HG03097 (cell line): ENCODE measurements around the gene BCOR.

Experiments used
- ATAC-seq: cut with Tn5 transposase; IDR thresholded peaks from one replicate; pipeline ENCODE4 v1.9.1; 2021; ENCODE audit not compliant: unreplicated experiment, low FRiP score

Gene BCOR

DNA sequence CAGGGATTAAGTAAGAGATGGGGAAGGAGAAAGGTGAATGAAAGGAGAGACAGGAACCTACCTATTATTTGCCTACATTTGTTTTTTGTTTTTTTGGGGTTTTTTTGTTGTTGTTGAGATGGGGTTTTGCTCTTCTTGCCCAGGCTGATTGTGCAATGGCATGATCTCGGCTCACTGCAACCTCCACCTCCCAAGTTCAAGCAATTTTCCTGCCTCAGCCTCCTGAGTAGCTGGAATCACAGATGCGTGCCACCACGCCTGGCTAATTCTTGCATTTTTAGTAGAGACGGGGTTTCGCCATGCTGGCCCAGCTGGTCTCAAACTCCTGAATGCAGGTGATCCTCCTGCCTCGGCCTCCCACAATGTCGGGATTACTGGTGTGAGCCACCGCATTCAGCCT, 57.9 kb downstream of the BCOR start:
- ATAC-seq = no peak

DNA sequence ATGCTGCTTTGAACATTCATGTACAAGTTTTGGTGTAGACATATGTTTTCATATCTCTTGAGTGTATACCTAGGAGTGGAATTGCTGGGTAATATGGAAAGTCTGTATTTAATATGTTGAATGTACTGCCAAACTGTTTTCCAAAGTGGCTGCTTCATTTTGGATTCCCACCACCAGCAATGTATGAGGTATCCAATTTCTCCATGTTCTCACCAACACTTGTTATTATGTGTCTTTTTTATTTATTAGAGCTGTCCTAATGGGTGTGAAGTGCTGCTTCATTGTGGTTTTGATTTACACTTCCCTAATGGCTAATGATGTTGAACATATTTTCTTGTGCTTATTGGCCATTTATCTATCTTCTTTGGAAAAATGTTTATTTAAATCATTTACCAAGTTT, 60.4 kb downstream of the BCOR start:
- ATAC-seq = no peak

DNA sequence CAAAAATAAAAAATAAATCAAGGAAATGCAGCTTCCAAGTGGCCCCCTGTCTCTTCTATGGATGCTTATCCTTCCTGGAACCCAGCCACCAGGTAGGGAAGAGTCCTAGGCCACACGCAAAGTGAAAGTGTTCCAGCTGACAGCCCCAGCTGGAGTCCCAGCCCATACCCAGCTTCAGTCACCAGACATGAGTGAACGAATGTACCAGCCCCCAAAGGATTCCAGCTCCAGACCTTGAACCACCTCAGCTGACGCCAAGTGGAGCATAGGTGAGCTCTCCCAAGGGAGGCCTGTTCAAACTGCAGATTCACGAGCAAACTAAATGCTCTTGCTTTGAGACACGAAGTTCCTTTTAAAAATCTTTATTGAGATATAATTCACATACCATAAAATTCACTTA, 62.0 kb downstream of the BCOR start:
- ATAC-seq = no peak

DNA sequence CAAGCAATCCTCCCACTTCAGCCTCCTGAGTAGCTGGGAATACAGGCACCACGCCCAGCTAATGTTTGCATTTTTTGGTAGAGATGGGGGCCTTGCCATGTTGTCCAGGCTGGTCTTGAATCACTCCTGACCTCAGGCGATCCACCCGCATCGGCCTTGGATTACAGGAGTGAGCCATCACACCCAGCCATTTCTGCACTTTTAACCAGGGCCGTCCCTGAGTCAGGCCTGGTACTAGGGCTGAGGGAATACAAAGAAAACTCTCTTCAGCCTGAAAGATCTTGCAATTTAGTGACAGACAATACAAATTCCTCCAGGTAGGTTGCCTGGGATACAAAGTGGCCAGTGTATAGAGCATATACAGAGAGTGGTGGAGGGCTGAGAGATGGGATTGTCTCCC, 65.8 kb downstream of the BCOR start:
- no peak for ATAC-seq

DNA sequence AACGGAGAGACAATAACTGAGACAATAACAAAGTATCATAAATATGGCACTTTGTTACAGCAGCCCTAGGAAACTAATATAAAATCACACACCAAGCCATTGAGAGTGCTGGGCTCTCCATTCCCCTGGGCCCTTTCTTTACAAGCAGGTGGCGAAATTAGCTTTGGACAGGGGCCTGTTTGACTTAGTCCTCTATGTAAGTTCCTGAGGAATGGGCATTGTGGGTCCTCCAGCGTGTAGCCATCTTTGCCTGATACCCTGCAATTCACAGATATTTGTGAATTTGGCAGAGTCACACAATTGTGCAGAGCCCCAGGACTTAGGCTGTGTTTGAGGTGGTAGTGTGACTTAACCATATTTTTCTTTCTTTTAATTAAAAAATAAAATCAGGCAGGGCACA, 67.6 kb downstream of the BCOR start:
- no peak for ATAC-seq

DNA sequence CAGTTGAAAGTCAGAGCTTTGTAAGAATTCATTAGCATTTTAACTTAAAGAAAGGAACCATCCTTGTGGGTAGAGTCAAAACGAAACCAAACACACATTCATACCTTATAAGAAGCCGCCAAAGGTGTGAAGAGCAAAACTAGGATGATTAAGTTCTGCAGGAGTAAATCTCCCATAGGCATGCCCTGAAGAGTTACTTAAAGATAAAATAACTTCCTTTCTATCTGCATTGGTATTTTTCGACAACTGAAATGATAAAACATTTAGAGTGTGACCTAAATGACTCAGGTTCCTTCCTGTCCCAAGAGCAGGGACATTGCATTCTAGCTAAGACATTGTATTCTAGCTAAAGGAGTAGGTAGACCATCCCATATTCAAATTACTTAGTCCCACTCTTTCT, 75.3 kb downstream of the BCOR start:
- no peak for ATAC-seq

DNA sequence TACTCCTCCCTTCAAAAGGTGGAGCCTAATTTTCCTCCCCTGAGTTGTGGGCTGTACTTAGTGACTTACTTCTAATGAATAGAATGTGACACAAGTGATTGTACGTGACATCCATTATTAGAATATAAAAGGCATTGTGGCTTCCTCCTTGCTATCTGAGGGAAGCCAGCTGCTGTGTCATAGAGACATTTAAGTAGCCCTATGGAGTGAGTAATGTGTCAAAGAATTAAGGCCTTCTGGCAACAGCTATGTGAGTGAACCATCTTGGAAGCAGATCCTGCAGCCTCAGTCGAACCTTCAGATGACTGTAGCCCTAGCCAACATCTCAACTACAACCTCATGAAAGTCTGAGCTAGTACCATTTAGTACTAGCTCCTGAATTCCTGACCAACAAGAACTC, 76.1 kb downstream of the BCOR start:
- ATAC-seq = no peak

DNA sequence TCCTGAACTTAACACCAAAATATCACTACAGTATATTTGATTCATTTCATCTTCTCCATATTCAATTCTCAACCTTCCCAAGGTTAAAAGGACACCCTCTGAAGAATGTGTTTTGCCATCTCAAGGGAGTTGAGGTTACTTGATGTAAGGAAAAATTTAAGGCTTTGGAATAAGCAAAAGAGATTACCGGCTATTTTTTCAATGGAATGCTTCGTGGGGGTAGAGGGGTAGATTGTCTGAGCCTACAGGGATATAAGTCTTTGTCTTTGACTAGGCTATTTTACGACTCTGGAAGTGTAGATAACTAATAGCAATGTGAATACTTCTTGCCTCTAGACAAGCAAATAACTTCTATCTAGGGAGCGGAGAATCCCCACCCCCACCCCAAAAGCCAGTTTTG, 78.2 kb downstream of the BCOR start:
- ATAC-seq = no peak

DNA sequence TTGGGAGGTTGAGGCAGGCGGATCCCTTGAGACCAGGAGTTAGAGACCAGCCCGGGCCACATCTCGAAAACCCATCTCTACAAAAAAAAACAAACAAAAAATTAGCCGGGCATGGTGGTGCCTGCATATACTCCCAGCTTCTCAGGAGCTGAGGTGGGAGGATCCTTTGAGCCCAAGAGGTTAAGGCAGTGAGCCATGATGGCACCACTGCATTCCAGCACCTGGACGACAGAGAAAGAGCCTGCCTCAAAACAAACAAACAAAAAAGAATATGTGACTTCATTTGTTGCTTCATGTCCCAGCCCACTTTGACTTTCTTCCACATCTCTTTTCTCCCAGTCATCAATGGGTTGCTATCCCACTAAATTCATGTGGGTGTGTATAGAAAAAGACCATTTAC, 79.7 kb downstream of the BCOR start:
- no peak for ATAC-seq

DNA sequence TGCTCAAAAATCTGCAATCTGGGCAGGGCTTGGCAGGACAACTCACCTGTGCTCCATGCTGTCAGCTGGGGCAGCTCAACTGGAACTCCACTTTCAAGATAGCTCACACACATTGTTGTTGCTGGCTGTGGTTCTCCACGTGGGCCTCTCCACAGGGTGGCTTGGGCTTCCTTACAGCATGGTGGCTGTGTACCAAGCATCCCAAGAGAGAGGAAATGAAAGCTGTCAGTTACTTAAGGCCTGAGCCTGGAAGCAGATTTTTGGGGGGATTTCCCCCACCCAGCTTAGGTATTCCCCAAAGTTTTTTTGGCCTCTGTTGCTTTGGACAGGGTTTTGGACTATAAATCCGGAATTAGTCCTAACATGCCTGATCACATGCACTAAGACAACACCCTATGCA, 81.0 kb downstream of the BCOR start:
- no peak for ATAC-seq

DNA sequence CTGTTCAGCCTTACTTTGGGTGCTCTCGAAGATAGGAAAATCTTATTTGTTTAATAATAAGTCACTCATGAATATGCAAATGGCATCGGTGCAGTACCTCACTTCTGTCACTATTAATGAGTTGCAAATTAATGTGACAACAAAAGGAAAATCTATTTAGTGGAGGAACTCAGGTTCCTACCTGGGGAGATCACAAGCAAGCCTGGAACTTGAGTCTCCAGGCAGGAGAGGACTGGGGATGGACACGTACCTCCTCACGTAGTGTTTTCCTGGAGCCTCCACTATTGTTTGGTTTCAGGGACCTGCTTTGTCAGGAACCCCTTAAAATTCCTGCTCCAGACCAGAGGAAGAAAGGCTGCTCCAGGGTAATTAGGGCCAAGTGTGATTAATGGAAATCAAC, 82.1 kb downstream of the BCOR start:
- no peak for ATAC-seq

DNA sequence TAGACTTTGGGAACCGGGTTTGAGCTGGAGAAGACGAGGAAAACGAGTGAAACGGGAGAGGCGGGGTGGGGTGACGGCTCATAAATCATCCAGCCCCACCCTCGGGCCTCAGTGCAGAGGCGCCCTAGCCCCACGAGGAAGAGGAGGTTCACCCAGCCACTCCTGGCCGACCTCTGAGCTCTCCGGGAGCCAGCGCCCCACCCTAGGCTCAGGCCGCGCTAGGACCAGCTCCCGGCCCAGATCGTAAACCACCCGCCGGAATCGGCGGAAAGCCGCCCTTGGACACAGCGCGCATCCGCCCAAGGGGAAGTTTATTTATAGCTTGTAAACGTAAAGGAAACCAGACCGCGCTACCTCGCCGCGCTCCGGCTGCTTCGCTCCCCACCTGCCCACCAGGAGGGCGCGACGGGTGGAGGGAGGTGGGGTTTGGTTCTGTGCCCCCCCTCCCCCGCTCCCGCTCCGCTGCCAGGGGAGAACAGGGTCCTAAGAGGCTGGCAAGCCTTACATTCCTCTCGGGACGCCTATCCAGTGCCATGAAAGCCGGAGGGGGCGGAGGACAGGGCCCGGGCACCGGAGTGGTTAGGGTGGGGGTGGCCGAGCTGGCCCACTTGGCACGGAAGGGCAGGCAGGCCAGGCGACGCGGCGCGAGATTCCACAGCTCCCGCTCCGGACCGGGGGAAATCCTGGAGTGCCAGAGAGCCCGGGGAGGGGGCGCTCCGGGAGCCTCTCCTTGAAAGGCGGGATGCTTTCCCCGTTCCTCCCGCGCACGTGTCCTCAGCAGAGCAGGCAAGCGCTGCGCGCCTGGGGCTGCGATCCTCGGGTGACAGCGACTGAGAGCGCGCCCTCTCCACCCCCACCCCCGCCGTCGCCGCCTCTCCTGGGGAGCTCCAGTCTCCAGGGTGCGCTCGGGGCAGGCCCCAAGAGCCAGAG, 84.2 kb downstream of the BCOR start:
- peak; percentile 50 for ATAC-seq

DNA sequence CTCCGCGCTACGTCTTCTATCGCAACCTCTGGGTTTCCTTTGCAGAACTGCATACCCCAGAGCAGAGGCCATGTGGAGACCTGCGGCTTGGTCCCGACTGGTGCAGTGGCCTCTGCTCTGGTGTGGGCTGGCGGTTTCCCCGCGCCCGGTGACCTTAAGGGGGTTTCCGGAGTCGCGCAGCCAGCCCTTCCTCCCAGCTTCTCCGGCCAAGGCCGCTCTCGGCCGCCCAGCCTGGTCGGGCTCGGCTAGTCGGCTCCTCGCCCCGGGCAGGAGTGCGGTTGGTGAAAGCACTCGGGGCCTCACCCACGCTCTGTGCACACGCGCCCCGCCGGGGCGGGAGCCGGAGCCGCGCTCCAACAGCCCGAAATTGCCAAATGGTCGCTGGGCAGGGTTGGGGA, 84.9 kb downstream of the BCOR start:
- ATAC-seq = peak; percentile 25

DNA sequence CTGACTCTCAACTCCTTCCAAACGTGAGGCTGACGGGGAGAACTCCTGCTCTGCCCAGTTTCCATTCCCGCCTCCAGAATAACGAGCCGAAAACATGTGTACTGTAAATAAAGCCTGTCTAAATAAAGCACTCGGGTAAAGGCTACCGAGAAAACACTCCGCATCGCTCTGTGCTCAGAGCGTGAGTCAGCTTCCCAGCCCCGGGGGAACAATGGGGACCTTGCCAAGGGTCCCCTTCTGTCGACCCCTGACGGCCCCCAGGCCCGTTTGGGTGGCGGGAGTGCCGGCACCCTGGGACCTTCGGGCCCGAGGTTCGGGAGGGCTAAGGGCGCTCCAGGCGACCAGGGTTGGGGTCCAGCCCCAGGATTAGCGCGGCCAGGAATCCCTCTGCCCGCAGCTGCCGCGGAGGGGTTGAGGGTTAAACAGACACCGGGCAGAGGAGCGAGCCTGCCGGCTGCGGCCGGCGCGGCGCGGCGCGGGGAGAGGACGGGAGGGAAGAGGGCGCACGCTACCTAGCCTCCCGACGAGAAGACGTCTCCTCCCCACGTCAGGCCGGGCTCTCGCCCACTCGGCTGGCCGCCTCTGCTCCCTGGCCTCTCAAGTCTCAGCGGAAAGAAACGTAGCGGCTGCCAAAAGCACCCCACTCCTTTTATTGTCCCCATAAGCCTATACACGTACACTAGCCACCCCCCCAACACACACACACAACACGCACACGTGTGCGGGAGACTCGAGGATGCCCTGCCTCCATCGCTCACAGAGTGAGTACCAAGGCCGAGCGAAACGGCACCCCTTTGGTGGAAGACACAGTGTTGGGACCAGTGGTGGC, 85.5 kb downstream of the BCOR start:
- no peak for ATAC-seq

DNA sequence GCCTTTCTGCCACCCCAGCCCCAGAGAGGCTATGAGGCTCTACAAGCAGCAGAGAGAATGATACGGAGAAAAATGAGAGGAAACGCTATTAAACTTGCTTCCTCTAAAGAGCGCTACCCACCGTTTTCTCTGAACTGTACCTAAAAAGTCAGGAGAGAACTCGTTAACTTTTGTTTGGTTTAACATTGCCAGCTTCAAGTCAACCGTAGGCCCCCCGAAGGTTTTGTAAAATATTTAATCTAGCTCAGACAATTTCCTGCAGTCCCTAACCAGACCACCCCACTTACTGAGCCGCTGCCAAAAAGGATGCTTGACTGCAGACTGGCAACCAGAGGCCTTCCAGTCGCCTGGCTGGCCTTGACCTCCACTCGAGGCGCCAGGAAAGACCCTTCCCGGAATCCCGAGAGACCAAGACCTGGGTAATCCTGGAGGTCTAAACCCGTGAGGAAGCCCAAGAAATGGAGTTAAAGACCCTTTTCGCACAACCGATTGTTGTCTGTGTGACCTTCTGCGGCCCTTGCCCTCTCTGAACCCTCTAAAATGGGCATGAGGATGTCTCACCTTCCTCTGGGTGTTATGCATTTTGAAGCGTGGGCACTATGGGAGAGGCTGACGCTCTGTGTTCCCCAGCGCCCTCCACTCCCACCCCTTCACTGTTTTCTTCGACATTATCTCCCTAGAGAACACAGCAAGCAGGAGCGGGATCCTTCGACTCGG, 86.3 kb downstream of the BCOR start:
- ATAC-seq = no peak

DNA sequence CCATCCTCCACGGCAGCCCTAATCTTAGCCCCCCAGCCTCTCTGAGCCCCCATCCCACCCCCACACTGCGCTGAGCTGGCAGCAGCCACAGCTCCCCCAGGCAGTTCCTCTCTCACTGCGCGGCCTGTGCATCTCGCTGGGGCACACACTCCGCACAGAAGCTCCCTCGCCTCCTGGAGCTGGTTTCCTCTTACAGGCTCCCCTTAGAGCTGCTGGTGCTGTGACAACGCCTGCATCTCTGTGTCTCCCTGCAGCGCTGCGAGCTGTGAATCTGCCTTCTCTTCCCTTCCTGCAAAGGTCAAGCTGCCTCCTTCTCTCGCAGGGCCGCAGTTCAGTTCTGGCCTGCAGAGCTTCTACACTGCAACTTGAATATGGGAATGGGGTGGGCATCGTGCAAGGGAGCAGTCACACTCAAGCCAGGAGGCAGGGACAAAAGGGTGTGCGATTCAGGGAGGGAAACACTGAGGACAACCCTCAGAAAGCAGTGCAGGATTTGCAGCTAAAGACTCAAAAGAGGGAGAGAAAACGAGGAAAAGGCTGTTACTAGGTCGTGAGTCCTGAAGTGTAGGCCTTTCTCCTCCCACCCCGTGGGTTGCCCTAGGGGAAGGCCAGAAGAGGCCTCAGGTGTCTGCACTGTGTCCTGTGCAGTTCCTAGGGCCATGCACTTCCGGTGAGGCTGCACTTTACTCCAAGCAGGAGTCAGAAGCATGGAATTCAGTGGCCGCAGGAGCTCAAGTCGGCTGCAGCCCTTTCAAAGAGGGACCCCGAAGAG, 87.0 kb downstream of the BCOR start:
- no peak for ATAC-seq

DNA sequence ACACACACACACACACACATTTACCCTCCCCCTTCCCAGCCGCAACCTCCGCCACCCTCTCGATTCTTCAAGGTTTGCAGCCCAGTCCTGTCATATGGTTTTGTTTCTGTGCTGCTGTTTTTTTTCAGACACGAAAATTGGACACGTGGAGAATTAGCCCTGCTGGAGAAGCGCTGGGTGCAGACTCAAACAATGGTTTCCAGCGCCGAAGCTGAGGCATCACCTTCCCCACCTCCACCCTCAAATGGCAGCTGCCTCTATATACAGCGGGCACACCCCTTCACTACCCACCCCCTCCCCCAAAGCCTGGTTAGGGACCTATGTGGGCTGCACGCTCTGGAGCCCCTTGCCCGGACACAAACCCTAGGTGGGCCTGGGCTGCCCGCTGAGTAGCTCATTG, 87.9 kb downstream of the BCOR start:
- no peak for ATAC-seq

DNA sequence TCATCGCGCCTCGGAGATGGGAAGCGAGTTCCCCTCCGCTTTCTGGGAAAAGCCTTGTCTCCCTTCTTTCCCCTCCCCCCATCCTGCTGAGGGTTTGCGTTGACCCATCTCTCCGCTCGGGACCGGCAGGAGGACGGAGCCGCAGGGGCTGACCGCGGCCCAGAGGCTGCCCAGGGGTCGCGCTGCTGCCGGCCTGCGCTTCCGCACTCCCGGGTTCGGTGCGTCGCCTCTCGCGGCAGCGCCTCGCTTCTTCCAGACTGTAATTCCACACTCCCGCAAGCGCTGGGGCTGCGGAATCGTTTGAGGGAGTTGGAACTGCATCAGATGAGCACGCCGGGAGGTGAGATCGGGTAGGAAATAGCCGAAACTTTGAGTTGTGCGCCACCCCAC, 88.3 kb downstream of the BCOR start:
- ATAC-seq = no peak

DNA sequence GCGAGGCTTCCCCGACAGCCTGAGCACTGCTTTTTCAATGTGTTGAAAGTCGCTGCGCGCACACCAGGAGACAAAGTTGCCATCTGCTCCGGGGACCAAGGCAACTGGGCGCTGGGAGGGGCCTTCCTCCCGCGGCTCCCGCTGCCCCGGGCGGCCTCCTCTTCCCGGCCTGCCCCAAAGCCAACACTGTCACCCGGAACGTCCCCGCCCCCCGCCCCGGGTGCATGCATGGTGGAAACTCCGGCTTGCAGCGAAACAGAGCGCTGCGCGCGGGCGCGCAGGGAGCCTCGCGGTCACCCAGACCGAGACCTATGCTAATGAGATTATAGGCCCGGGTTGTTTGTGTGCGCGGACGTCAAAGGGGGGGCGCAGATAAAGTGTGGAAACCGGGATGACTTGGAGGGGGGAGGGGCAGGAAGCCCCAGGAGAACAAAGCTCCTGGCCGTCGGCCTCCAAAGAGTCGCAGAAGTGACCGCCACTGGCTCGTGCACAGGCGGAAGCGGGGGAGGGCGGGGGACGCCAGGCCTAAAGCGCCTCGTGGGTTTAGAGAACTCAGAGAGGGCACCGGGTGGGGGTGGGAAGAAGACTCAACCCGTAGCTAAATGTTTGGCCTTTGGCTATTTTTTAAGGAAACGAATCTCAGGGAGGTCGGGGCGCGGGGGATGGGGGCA, 88.8 kb downstream of the BCOR start:
- no peak for ATAC-seq
